ENCODE measurements around the gene NTRK2. TPM values are rescaled to one million over a fixed set of nuclear protein-coding genes. Genes with fewer than 3 reads are reported as not detected.

The NTRK2 gene
- total RNA-seq, 6 donors from 2014 or later = 0.30 to 16.8 (median 2.6) TPM

- TF ChIP-seq POLR2A (IDR thresholded peaks at IDR 0.05) = no peak
- no peak for TF ChIP-seq POLR2AphosphoS5 (IDR thresholded peaks at IDR 0.05)
- TF ChIP-seq, protein P1, sequence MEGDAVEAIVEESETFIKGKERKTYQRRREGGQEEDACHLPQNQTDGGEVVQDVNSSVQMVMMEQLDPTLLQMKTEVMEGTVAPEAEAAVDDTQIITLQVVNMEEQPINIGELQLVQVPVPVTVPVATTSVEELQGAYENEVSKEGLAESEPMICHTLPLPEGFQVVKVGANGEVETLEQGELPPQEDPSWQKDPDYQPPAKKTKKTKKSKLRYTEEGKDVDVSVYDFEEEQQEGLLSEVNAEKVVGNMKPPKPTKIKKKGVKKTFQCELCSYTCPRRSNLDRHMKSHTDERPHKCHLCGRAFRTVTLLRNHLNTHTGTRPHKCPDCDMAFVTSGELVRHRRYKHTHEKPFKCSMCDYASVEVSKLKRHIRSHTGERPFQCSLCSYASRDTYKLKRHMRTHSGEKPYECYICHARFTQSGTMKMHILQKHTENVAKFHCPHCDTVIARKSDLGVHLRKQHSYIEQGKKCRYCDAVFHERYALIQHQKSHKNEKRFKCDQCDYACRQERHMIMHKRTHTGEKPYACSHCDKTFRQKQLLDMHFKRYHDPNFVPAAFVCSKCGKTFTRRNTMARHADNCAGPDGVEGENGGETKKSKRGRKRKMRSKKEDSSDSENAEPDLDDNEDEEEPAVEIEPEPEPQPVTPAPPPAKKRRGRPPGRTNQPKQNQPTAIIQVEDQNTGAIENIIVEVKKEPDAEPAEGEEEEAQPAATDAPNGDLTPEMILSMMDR (IDR thresholded peaks at IDR 0.05) = no peak
- no peak for TF ChIP-seq EP300 (IDR thresholded peaks at IDR 0.05)
- Histone ChIP-seq H3K36me3 (no peaks in the 10 kb centered on the region), H3K4me1 (no peaks in the 10 kb centered on the region), H3K27ac (no peak overlapping the region), H3K9me3 (no peaks in the 10 kb centered on the region), H3K4me3 (no peak overlapping the region), H3K27me3 (no peaks in the 10 kb centered on the region)
- WGBS, 2 donors = 85 to 93% methylated on average over 7 of the region's 7 CpGs
- ATAC-seq (ENCODE audit: low FRiP score in 2 of 2) (no peak), DNase-seq (no peak)
Observed at GRCh38 chr9:85014292-85014691, 344.8 kb downstream of the NTRK2 start.

DNA sequence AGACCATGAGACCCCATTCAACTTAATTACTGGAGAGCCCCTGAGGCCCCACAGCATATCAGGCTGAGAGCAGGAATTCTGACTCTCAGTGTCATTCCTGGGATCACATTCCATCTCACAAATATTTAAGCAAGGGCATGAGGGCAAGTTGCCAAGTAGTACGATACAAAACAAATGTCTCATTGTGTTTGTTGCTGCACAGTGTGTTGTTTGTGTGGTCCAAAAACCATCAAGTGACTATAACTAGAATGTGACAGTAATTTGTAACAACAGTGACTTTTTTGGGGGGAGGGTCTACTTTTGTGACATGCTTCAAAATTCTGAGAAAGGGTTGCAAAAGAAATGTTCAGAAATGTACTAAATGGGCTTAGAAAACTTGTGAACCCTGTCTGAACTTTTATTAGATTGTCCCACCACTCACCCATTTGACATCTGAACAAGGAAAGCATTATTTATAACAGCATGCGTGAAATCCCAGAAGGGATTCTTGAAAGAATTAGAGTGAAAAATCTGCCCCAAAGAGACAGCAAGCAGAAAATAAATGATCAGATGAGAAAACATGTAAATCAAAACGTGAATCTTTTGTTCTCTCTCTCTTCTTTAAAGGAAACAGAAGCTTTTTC, 347.0 kb downstream of the NTRK2 start:
- Histone ChIP-seq H3K27me3 (no peaks in the 10 kb centered on the region), H3K36me3 (no peaks in the 10 kb centered on the region), H3K4me3 (no peak overlapping the region), H3K4me1 (no peaks in the 10 kb centered on the region), H3K27ac (no peak overlapping the region), H3K9me3 (no peaks in the 10 kb centered on the region)
- DNase-seq (no peak), ATAC-seq (ENCODE audit: low FRiP score in 2 of 2) (no peak)
- TF ChIP-seq POLR2A (IDR thresholded peaks at IDR 0.05) = no peak
- TF ChIP-seq, protein P1 (IDR thresholded peaks at IDR 0.05) = no peak
- TF ChIP-seq EP300 (IDR thresholded peaks at IDR 0.05) = no peak
- no peak for TF ChIP-seq POLR2AphosphoS5 (IDR thresholded peaks at IDR 0.05)
- WGBS, 2 donors = 47 to 49% methylated on average over 3 of the region's 3 CpGs

GRCh38 chr9:85020791-85021190, 351.3 kb downstream of the NTRK2 start:
- DNase-seq (no peak), ATAC-seq (ENCODE audit: low FRiP score in 2 of 2) (no peak)
- no peak overlapping the region for H3K4me3 ChIP-seq
- H3K4me1 ChIP-seq = no peaks in the 10 kb centered on the region
- no peak overlapping the region for H3K27ac ChIP-seq
- no peaks in the 10 kb centered on the region for H3K27me3 ChIP-seq
- no peaks in the 10 kb centered on the region for H3K36me3 ChIP-seq
- WGBS, 2 donors = 84 to 92% methylated on average over 2 of the region's 2 CpGs
- TF ChIP-seq POLR2AphosphoS5 (IDR thresholded peaks at IDR 0.05) = no peak
- TF ChIP-seq POLR2A (IDR thresholded peaks at IDR 0.05) = no peak
- TF ChIP-seq, protein P1 (IDR thresholded peaks at IDR 0.05) = no peak
- TF ChIP-seq EP300 (IDR thresholded peaks at IDR 0.05) = no peak
- no peaks in the 10 kb centered on the region for H3K9me3 ChIP-seq

- ATAC-seq (ENCODE audit: low FRiP score in 2 of 2) = no peak
- WGBS, 2 donors = 83 to 93% methylated on average over 4 of the region's 4 CpGs
Observed at GRCh38 chr9:85021686-85022085, 352.2 kb downstream of the NTRK2 start.

More at GRCh38 chr9:85021686-85022085, 352.2 kb downstream of the NTRK2 start:
- DNase-seq = no peak
- Histone ChIP-seq H3K4me1 (no peaks in the 10 kb centered on the region), H3K27ac (no peak overlapping the region), H3K4me3 (no peak overlapping the region), H3K27me3 (no peaks in the 10 kb centered on the region), H3K9me3 (no peaks in the 10 kb centered on the region), H3K36me3 (no peaks in the 10 kb centered on the region)
- TF ChIP-seq, protein P1 (IDR thresholded peaks at IDR 0.05) = no peak
- no peak for TF ChIP-seq POLR2A (IDR thresholded peaks at IDR 0.05)
- TF ChIP-seq EP300 (IDR thresholded peaks at IDR 0.05) = no peak
- no peak for TF ChIP-seq POLR2AphosphoS5 (IDR thresholded peaks at IDR 0.05)

Data from upper lobe of left lung (tissue), 6 donors.